ENCODE data around the gene MSL3B.

GRCh38 chr2:233905945-233906344 lies 37.8 kb upstream of the MSL3B start:
- TF ChIP-seq CTCF (IDR thresholded peaks at IDR 0.05; ENCODE audit: low read depth, low read length, missing input control) (no peak), RXRA (IDR thresholded peaks at IDR 0.05) (no peak), YY1 (IDR thresholded peaks at IDR 0.05) (no peak), RAD21 (IDR thresholded peaks at IDR 0.05) (no peak), TAF1 (conservative IDR thresholded peaks at IDR 0.05) (no peak), FOXA1 (IDR thresholded peaks at IDR 0.05) (no peak), JUND (IDR thresholded peaks at IDR 0.05) (no peak), REST (IDR thresholded peaks at IDR 0.05) (no peak)
